Measurements from ENCODE around the gene RFFL. TPM values are rescaled to one million over a fixed set of nuclear protein-coding genes. Genes with fewer than 3 reads are reported as not detected.
"Not testable (repeated sequence)": the region's sequence is repeated elsewhere in the genome, so short reads cannot be mapped to it uniquely, and the experiment has no call there.

Gene RFFL
- total RNA-seq, 1 donor from 2014 or later, result 19.9 TPM

DNA sequence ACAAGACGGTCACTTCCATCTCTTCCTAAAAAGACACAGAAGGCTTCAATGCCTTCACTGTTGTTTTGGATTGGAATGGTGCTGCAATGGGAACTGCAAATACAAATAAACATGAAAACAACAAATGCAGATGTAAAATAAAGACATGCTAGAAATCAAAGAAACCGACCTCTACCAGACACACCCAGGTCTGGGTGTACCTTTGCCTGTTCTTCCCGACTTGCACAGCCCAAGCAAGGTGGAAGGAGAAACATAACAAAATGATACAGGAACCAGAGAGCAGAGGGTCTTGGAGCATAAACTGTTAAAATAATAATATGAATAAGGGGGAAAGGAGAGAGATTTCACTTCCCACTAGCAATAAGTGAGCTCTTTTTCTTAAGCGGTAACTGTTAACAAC, 17.3 kb downstream of the RFFL start:
- no peaks in the 10 kb centered on the region for H3K9me3 Mint-ChIP-seq
- peak overlapping the region; percentile 46 for H3K27ac Mint-ChIP-seq
- H3K27me3 Mint-ChIP-seq, result no peaks in the 10 kb centered on the region
- peaks cover 26% of the 10 kb centered on the region for H3K4me1 Mint-ChIP-seq (ENCODE audit: unreplicated experiment)
- H3K36me3 Mint-ChIP-seq, result no peaks in the 10 kb centered on the region
- TF ChIP-seq, protein P1, sequence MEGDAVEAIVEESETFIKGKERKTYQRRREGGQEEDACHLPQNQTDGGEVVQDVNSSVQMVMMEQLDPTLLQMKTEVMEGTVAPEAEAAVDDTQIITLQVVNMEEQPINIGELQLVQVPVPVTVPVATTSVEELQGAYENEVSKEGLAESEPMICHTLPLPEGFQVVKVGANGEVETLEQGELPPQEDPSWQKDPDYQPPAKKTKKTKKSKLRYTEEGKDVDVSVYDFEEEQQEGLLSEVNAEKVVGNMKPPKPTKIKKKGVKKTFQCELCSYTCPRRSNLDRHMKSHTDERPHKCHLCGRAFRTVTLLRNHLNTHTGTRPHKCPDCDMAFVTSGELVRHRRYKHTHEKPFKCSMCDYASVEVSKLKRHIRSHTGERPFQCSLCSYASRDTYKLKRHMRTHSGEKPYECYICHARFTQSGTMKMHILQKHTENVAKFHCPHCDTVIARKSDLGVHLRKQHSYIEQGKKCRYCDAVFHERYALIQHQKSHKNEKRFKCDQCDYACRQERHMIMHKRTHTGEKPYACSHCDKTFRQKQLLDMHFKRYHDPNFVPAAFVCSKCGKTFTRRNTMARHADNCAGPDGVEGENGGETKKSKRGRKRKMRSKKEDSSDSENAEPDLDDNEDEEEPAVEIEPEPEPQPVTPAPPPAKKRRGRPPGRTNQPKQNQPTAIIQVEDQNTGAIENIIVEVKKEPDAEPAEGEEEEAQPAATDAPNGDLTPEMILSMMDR (conservative IDR thresholded peaks at IDR 0.05), result no peak
- H3K4me3 Mint-ChIP-seq, result peak overlapping the region; percentile 42
- no peak for DNase-seq (ENCODE audit: extremely low spot score, unreplicated experiment)

DNA sequence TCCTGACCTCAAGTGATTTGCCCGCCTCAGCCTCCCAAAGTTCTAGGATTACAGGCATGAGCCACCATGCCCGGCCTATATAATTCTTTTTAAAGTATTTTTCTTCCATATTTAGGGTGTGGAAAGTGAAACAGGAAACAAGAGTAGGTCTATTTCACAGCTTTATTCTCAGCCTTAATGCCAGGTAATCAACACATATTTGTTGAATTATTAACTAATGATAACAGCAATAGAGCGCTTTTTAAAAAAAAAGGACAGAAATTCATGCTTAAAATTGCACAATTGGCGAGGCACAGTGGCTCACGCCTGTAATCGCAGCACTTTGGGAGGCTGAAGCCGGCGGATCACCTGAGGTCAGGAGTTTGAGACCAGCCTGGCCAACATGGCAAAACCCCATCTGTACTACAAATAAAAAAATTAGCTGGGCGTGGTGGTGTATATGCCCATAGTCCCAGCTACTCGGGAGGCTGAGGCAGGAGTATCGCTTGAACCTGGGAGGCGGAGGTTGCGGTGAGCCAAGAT, 18.0 kb downstream of the RFFL start:
- H3K9me3 Mint-ChIP-seq, result not testable (repeated sequence)

DNA sequence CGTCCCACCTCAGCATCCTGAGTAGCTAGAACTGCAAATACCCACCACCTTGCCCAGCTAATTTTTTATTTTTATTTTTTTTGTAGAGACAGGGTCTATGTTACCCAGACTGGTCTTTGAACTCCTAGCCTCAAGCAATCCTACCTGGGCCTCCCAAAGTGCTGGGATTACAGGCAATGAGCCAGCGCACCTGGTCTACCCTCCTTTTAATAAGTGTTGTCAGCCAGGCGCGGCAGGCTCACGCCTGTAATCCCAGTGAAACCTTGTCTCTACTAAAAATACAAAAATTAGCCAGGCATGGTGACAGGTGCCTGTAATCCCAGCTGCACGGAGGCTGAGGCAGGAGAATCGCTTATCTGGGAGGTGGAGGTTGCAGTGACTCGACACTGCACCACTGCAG, 19.3 kb downstream of the RFFL start:
- DNase-seq (ENCODE audit: extremely low spot score, unreplicated experiment), result no peak
- H3K27me3 Mint-ChIP-seq, result no peaks in the 10 kb centered on the region
- no peak overlapping the region for H3K4me3 Mint-ChIP-seq
- no peak overlapping the region for H3K27ac Mint-ChIP-seq
- peaks cover 23% of the 10 kb centered on the region for H3K4me1 Mint-ChIP-seq (ENCODE audit: unreplicated experiment)
- no peaks in the 10 kb centered on the region for H3K9me3 Mint-ChIP-seq
- TF ChIP-seq, protein P1 (conservative IDR thresholded peaks at IDR 0.05), result no peak
- H3K36me3 Mint-ChIP-seq, result peaks cover 4% of the 10 kb centered on the region

More for the DNA sequence above, 18.0 kb downstream of the RFFL start:
- not testable (repeated sequence) for H3K27ac Mint-ChIP-seq; H3K36me3 Mint-ChIP-seq; H3K4me3 Mint-ChIP-seq; H3K27me3 Mint-ChIP-seq; DNase-seq (ENCODE audit: extremely low spot score, unreplicated experiment)
- H3K4me1 Mint-ChIP-seq (ENCODE audit: unreplicated experiment), result peaks cover 26% of the 10 kb centered on the region

DNA sequence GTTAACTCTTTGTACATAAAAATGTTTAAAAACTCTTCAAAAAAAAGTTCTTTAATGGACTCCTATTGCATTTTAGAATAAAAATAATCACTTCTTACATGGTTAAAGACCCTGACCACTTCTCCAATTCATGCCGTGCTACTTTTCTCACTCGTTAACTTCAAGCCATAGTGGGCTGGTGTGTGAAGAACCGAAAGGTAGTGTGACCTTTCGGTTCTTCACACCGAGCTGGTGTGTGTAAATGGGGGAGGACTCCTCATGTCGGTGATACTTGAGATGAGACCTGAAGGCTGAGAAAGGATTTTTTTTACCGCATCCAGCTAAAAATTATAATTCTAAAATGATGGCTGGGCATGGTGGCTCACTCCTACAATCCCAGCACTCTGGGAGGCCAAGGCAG, 22.1 kb downstream of the RFFL start:
- H3K9me3 Mint-ChIP-seq, result no peaks in the 10 kb centered on the region
- TF ChIP-seq, protein P1 (conservative IDR thresholded peaks at IDR 0.05), result no peak
- peaks cover 5% of the 10 kb centered on the region for H3K4me1 Mint-ChIP-seq (ENCODE audit: unreplicated experiment)
- H3K27me3 Mint-ChIP-seq, result no peaks in the 10 kb centered on the region
- H3K4me3 Mint-ChIP-seq, result no peak overlapping the region
- H3K36me3 Mint-ChIP-seq, result peaks cover 8% of the 10 kb centered on the region
- H3K27ac Mint-ChIP-seq, result no peak overlapping the region
- no peak for DNase-seq (ENCODE audit: extremely low spot score, unreplicated experiment)

DNA sequence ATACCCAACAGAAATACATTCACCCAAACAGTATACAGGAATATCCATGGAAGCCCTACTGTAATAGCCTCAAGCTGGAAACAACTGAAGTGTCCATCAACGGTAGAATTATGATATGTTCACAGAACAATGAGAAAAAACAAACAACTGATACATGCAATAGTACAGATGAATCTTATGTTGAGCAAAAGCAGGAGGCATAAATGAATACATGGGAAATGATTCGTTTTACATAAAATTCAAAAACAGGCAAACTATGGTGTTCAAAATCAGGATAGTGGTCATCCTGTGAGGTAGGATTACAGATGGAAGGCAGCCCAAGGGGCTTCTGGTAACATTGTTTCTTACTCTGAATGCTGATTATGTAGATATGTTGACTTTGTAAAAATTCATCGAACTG, 25.1 kb downstream of the RFFL start:
- Mint-ChIP-seq H3K27me3 (no peaks in the 10 kb centered on the region), H3K9me3 (no peaks in the 10 kb centered on the region), H3K4me3 (no peak overlapping the region), H3K36me3 (peaks cover 8% of the 10 kb centered on the region), H3K27ac (no peak overlapping the region), H3K4me1 (ENCODE audit: unreplicated experiment) (no peaks in the 10 kb centered on the region)
- DNase-seq (ENCODE audit: extremely low spot score, unreplicated experiment), result no peak
- TF ChIP-seq, protein P1 (conservative IDR thresholded peaks at IDR 0.05), result no peak

DNA sequence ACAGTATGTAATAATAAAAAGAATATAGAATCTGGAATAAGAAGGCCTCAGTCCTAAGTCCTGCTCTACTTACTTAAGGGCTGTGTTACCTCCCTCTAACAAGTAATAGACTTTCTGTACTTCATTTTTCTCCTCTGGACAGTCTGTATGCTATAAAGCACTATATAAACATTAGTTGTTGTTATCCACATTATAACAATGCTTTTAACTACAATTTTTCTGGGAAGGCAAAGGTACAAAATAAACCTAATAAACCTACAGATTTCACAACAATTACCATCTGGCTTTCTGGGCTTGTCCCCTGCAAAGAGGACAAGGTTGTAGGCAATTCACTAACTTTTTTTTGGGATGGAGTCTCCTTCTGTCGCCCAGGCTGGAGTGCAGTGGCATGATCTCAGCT, 32.7 kb downstream of the RFFL start:
- Mint-ChIP-seq H3K27me3 (no peaks in the 10 kb centered on the region), H3K36me3 (no peaks in the 10 kb centered on the region), H3K4me1 (ENCODE audit: unreplicated experiment) (no peaks in the 10 kb centered on the region), H3K27ac (no peak overlapping the region), H3K9me3 (no peaks in the 10 kb centered on the region), H3K4me3 (no peak overlapping the region)
- DNase-seq (ENCODE audit: extremely low spot score, unreplicated experiment), result no peak
- TF ChIP-seq, protein P1 (conservative IDR thresholded peaks at IDR 0.05), result no peak
